ENCODE measurements around the gene CATSPER4.

Gene CATSPER4

DNA sequence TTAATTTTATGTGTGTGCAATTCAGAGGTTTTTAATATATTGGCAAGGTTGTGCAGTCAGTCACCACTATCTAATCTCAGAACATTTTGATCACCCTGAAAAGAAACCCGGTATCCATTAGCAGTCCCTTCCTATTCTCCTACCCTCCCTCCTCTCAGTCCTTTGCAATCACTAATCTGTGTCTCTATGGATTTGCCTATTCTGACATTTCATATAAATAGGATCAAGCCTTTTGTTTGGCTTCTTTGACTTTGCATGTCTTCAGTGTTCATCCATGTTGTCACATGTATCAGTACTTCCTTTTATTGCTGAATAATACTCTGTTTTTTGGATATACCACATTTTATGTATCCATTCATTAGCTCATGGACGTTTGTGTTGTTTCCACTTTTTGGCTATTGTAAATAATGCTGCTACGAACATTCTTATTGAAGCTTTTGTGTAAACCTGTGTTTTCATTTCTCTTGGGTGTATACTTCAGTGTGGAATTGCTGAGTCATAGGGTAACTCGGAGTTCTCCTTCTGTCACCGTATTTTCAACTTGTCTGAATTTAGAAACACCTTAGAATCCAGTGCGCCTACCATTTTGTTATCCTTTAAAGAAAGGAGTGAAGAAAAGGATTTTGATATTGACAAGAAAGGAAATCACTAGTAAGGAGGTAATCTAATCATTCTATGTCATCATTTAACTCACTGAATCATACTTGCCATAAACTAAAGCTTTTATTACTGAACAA lies 47.0 kb downstream of the CATSPER4 start:
- Histone ChIP-seq H3K36me3 (ENCODE audit: insufficient read depth) (no peaks in the 10 kb centered on the region), H3K27ac (peak overlapping the region; percentile 51; the same call in 1 of the 2 replicates), H4K20me1 (ENCODE audit: insufficient read depth) (no peaks in the 10 kb centered on the region), H3K4me3 (IDR thresholded peaks at IDR 0.05; ENCODE audit: insufficient read depth, low read depth, low read length) (no peak overlapping the region), H2AFZ (ENCODE audit: low read depth) (no peak overlapping the region), H3K4me1 (ENCODE audit: low read depth, poor library complexity, severe bottlenecking) (peaks cover 51% of the 10 kb centered on the region), H3K27me3 (ENCODE audit: insufficient read depth, low read depth) (no peaks in the 10 kb centered on the region), H3K4me2 (peak overlapping the region; percentile 74), H3K79me2 (ENCODE audit: insufficient read depth, low read depth) (peaks cover 73% of the 10 kb centered on the region), H3K9ac (peak overlapping the region; percentile 31; the same call in 1 of the 2 replicates)
- TF ChIP-seq, protein P1, sequence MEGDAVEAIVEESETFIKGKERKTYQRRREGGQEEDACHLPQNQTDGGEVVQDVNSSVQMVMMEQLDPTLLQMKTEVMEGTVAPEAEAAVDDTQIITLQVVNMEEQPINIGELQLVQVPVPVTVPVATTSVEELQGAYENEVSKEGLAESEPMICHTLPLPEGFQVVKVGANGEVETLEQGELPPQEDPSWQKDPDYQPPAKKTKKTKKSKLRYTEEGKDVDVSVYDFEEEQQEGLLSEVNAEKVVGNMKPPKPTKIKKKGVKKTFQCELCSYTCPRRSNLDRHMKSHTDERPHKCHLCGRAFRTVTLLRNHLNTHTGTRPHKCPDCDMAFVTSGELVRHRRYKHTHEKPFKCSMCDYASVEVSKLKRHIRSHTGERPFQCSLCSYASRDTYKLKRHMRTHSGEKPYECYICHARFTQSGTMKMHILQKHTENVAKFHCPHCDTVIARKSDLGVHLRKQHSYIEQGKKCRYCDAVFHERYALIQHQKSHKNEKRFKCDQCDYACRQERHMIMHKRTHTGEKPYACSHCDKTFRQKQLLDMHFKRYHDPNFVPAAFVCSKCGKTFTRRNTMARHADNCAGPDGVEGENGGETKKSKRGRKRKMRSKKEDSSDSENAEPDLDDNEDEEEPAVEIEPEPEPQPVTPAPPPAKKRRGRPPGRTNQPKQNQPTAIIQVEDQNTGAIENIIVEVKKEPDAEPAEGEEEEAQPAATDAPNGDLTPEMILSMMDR (conservative IDR thresholded peaks at IDR 0.05; ENCODE audit: low read depth, low read length), result no peak

- H3K79me2 ChIP-seq (ENCODE audit: insufficient read depth, low read depth), result peaks cover 77% of the 10 kb centered on the region
- no peak overlapping the region for H3K9ac ChIP-seq
- no peaks in the 10 kb centered on the region for H4K20me1 ChIP-seq (ENCODE audit: insufficient read depth)
- TF ChIP-seq, protein P1 (conservative IDR thresholded peaks at IDR 0.05; ENCODE audit: low read depth, low read length), result no peak
- H3K27me3 ChIP-seq (ENCODE audit: insufficient read depth, low read depth), result no peaks in the 10 kb centered on the region
- H3K4me3 ChIP-seq (IDR thresholded peaks at IDR 0.05; ENCODE audit: insufficient read depth, low read depth, low read length), result no peak overlapping the region
- no peak overlapping the region for H3K27ac ChIP-seq
- H3K36me3 ChIP-seq (ENCODE audit: insufficient read depth), result no peaks in the 10 kb centered on the region
- H3K4me1 ChIP-seq (ENCODE audit: low read depth, poor library complexity, severe bottlenecking), result peaks cover 47% of the 10 kb centered on the region
- no peak overlapping the region for H3K4me2 ChIP-seq
- no peak overlapping the region for H2AFZ ChIP-seq (ENCODE audit: low read depth)
These were observed 49.5 kb downstream of the CATSPER4 start for GRCh38 chr1:26239936-26240335.

Measured in KMS-11 (cell line).